Measurements from ENCODE around the gene FUT2.

GRCh38 chr19:48669903-48670668 lies 25.7 kb upstream of the FUT2 start:
- TF ChIP-seq POLR2A (IDR thresholded peaks at IDR 0.05) (no peak), POLR2AphosphoS5 (IDR thresholded peaks at IDR 0.05) (no peak)
- TF ChIP-seq, protein P1, sequence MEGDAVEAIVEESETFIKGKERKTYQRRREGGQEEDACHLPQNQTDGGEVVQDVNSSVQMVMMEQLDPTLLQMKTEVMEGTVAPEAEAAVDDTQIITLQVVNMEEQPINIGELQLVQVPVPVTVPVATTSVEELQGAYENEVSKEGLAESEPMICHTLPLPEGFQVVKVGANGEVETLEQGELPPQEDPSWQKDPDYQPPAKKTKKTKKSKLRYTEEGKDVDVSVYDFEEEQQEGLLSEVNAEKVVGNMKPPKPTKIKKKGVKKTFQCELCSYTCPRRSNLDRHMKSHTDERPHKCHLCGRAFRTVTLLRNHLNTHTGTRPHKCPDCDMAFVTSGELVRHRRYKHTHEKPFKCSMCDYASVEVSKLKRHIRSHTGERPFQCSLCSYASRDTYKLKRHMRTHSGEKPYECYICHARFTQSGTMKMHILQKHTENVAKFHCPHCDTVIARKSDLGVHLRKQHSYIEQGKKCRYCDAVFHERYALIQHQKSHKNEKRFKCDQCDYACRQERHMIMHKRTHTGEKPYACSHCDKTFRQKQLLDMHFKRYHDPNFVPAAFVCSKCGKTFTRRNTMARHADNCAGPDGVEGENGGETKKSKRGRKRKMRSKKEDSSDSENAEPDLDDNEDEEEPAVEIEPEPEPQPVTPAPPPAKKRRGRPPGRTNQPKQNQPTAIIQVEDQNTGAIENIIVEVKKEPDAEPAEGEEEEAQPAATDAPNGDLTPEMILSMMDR (IDR thresholded peaks at IDR 0.05), result no peak
